HepG2 (cell line): ENCODE results near the gene UST. TPM values are rescaled to one million over a fixed set of nuclear protein-coding genes. Genes with fewer than 3 reads are reported as not detected.

Experiments
- ATAC-seq: fragments of 200-7000 bp; cut with Tn5 transposase; 3 replicates; pipeline ENCODE4 v1.9.1; 2020; ENCODE audit warnings: mild to moderate bottlenecking, moderate library complexity
- BruUV-seq: library from RNA; stranded (reverse); fragments of 400-500 nt; replicated peaks from 2 replicates; lab custom pipeline; 2021; lab: Mats Ljungman, UMichigan
- CTCF ChIA-PET: fragments of 300-600 bp; formaldehyde crosslinking; extraction: SDS; loops from one replicate; lab custom pipeline; 2021; ENCODE audit warnings: low total read pairs, inconsistent platforms, low intra/inter-chr PET ratio; lab: Yijun Ruan, JAX
- POLR2A ChIA-PET: fragments of 350-600 bp; sonication (Branson Sonifier 250); formaldehyde crosslinking; loops from one replicate; lab custom pipeline; 2020; ENCODE audit warnings: antibody characterized with exemption, inconsistent platforms; lab: Yijun Ruan, JAX
- DNase-seq: peaks from one replicate; pipeline ENCODE4 v3.0.0-alpha.2; 2015; ENCODE audit warnings: low spot score
- FAIRE-seq: peaks from 3 replicates; lab custom pipeline; 2011; peaks lifted over from hg19 to GRCh38; lab: Jason Lieb, UNC
- H2AFZ ChIP-seq: one replicate; pipeline ENCODE4 v1.6.1; 2011; ENCODE audit warnings: low read length, inconsistent platforms
- H3K27ac ChIP-seq: fragments of 300-600 bp; 3 replicates; pipeline ENCODE4 v1.8.0; 2011; ENCODE audit warnings: mixed run types, mild to moderate bottlenecking, mixed read lengths, low read length, inconsistent platforms; ENCODE audit not compliant: insufficient read depth; ENCODE audit errors: extremely low read length
- H3K27me3 ChIP-seq, 2 experiments: fragments of 200-600 bp in 1 of 2; 2 replicates in 1 of 2; 3 replicates in 1 of 2; pipeline versions ENCODE4 v1.6.0 to v1.8.0; 2011; ENCODE audit warnings: low read length in 2 of 2, mild to moderate bottlenecking in 2 of 2, moderate library complexity in 2 of 2, inconsistent platforms in 1 of 2; ENCODE audit not compliant: insufficient read depth in 2 of 2, control insufficient read depth in 1 of 2
- H3K36me3 ChIP-seq, 2 experiments: fragments of 200-600 bp in 1 of 2; replicated peaks in 1 of 2; 2 replicates in 1 of 2; 3 replicates in 1 of 2; pipeline versions ENCODE4 v1.5.1 to v1.8.0; 2011; ENCODE audit warnings: low read length in 2 of 2, inconsistent platforms in 1 of 2; ENCODE audit not compliant: insufficient read depth in 2 of 2, control insufficient read depth in 1 of 2
- H3K4me1 ChIP-seq: 2 replicates; pipeline ENCODE4 v1.5.1; 2012; ENCODE audit warnings: low read length, inconsistent platforms; ENCODE audit not compliant: insufficient read depth
- H3K4me2 ChIP-seq: 2 replicates; pipeline ENCODE4 v1.6.0; 2011; ENCODE audit warnings: low read depth, low read length, inconsistent platforms
- H3K4me3 ChIP-seq, 3 experiments: fragments of 200-600 bp in 1 of 3; sonication (generic), shearing (Covaris generic) in 1 of 3; replicated peaks in 1 of 3; 2 replicates each; pipeline ENCODE4 v1.5.1; 2011 to 2016; ENCODE audit warnings: low read length in 3 of 3, inconsistent platforms in 2 of 3, low read depth in 2 of 3, mild to moderate bottlenecking in 2 of 3, control low read depth in 1 of 3, mixed read lengths in 1 of 3; ENCODE audit not compliant: insufficient read depth in 1 of 3
- H3K79me2 ChIP-seq: one replicate; pipeline ENCODE4 v1.6.1; 2011; ENCODE audit warnings: low read length, inconsistent platforms; ENCODE audit not compliant: insufficient read depth
- H3K9ac ChIP-seq: 2 replicates; pipeline ENCODE4 v1.6.0; 2011; ENCODE audit warnings: mild to moderate bottlenecking, low read depth, low read length, inconsistent platforms; ENCODE audit not compliant: insufficient read depth
- H3K9me3 ChIP-seq: 2 replicates; pipeline ENCODE4 v1.5.1; 2012; ENCODE audit warnings: mild to moderate bottlenecking, low read length
- H4K20me1 ChIP-seq: 2 replicates; pipeline ENCODE4 v1.6.0; 2011; ENCODE audit warnings: inconsistent platforms, mild to moderate bottlenecking, low read length, moderate library complexity; ENCODE audit not compliant: insufficient read depth
- BHLHE40 ChIP-seq: IDR thresholded peaks from 2 replicates; pipeline ENCODE4 v1.6.1; 2011; ENCODE audit warnings: low read length, improper control_type of control experiment
- DDIT3 ChIP-seq: sonication (generic); formaldehyde crosslinking; IDR thresholded peaks from 2 replicates; pipeline ENCODE4 v1.4.0; 2020; ENCODE audit warnings: mild to moderate bottlenecking, missing genetic modification reagents
- ISL2 ChIP-seq: sonication (generic); formaldehyde crosslinking; IDR thresholded peaks from 2 replicates; pipeline ENCODE4 v1.5.0; 2020; ENCODE audit warnings: missing genetic modification reagents
- MAF1 ChIP-seq: sonication (generic); formaldehyde crosslinking; IDR thresholded peaks from 2 replicates; pipeline ENCODE4 v1.5.0; 2020; ENCODE audit warnings: missing genetic modification reagents, borderline replicate concordance
- MEIS1 ChIP-seq: sonication (generic); formaldehyde crosslinking; IDR thresholded peaks from 2 replicates; pipeline ENCODE4 v1.9.0; 2021; ENCODE audit warnings: mild to moderate bottlenecking, missing genetic modification reagents, moderate library complexity, borderline replicate concordance
- MTERF4 ChIP-seq: sonication (generic); formaldehyde crosslinking; IDR thresholded peaks from 2 replicates; pipeline ENCODE4 v1.8.0; 2023; ENCODE audit warnings: mild to moderate bottlenecking, missing genetic modification reagents
- NFE2L2 ChIP-seq: fragments of 150-350 bp; IDR thresholded peaks from 2 replicates; pipeline ENCODE4 v1.6.1; 2014; ENCODE audit warnings: low read length
- SOX6 ChIP-seq, 2 experiments: fragments of 450-650 bp in 1 of 2; sonication (generic) in 1 of 2; formaldehyde crosslinking in 1 of 2; IDR thresholded peaks; 2 replicates each; pipeline versions ENCODE4 v1.4.0 to v1.6.1; 2017 to 2020; ENCODE audit warnings: antibody characterized with exemption in 1 of 2, mild to moderate bottlenecking in 1 of 2, missing genetic modification reagents in 1 of 2
- STAT6 ChIP-seq: sonication (generic); formaldehyde crosslinking; IDR thresholded peaks from 2 replicates; pipeline ENCODE4 v1.4.0; 2020; ENCODE audit warnings: missing genetic modification reagents, mild to moderate bottlenecking, borderline replicate concordance
- U2AF1 ChIP-seq: fragments of 200-400 bp; formaldehyde crosslinking; optimal IDR thresholded peaks from 2 replicates; pipeline ENCODE3; 2017; ENCODE audit warnings: mild to moderate bottlenecking, low read depth, low read length
- ZC3H4 ChIP-seq: sonication (generic); formaldehyde crosslinking; IDR thresholded peaks from 2 replicates; pipeline ENCODE4 v1.4.0; 2020; ENCODE audit warnings: missing genetic modification reagents, borderline replicate concordance
- ZHX1 ChIP-seq: sonication (generic); formaldehyde crosslinking; IDR thresholded peaks from 2 replicates; pipeline ENCODE4 v1.8.1; 2022; ENCODE audit warnings: low read depth, mild to moderate bottlenecking, missing genetic modification reagents
- ZNF274 ChIP-seq: sonication (generic); formaldehyde crosslinking; IDR thresholded peaks from 2 replicates; pipeline ENCODE4 v1.5.1; 2020; ENCODE audit warnings: mild to moderate bottlenecking, missing genetic modification reagents
- ZNF562 ChIP-seq: sonication (generic); formaldehyde crosslinking; IDR thresholded peaks from 2 replicates; pipeline ENCODE4 v1.8.0; 2022; ENCODE audit warnings: missing genetic modification reagents, borderline replicate concordance
- ZSCAN30 ChIP-seq: sonication (generic); formaldehyde crosslinking; IDR thresholded peaks from 2 replicates; pipeline ENCODE4 v1.5.0; 2020; ENCODE audit warnings: mild to moderate bottlenecking, missing genetic modification reagents
- WGBS: methylation state at CpG from one replicate; pipeline ENCODE4 v1.1.6; 2017; ENCODE audit warnings: low lambda C conversion rate; 5-methylcytosine and 5-hydroxymethylcytosine counted together
- in situ Hi-C: cut with HindIII; loops from 2 replicates; pipeline ENCODE4 v1.10.0; 2017; ENCODE audit warnings: low pct_unique_long_range_greater_than_20kb; ENCODE audit not compliant: extremely low pct_ligation_motif_present
- intact Hi-C: fragments of 100-400 bp; cut with micrococcal nuclease; formaldehyde crosslinking; loops from one replicate; pipeline ENCODE4 v1.10.0; 2022; ENCODE audit not compliant: unreplicated experiment
- polyA plus RNA-seq, 8 experiments: library from polyadenylated mRNA; depleted of rRNA in 3 of 8; stranded (reverse) in 7 of 8; unstranded in 1 of 8; fragments of >200 nt; fragmentation: Illumina TruSeq in 4 of 8; extraction: Trizol in 4 of 8; gene quantifications; 2 replicates each; pipeline versions ENCODE4 v1.2.1 to v1.2.3, GENCODE V29; 2011 to 2016; ENCODE audit warnings: low read depth in 4 of 8, missing spikeins in 1 of 8, mixed read lengths in 1 of 8; ENCODE audit not compliant: insufficient read depth in 1 of 8
- total RNA-seq, 5 experiments: library from RNA; depleted of rRNA; stranded (reverse); fragments of >200 nt; fragmentation: Illumina TruSeq; extraction: Trizol; gene quantifications; 2 replicates each; pipeline ENCODE4 v1.2.3, GENCODE V29; 2016; ENCODE audit warnings: low read depth in 1 of 5

UST gene
- total and polyA plus RNA-seq, 2 of the 13 experiments (the other 11 are each of a cell fraction or from before 2014, with no cell fraction given) = 0.27 TPM; not detected in 1

- Histone ChIP-seq H2AFZ (no peak overlapping the region), H3K4me3 (no peak overlapping the region), H3K36me3 (no peaks in the 10 kb centered on the region), H3K79me2 (no peaks in the 10 kb centered on the region), H3K9me3 (no peaks in the 10 kb centered on the region), H3K27me3 (peaks cover 0 to 4% of the 10 kb centered on the region in 2 experiments; a peak in 1 of 5 replicates), H4K20me1 (no peaks in the 10 kb centered on the region), H3K4me2 (no peak overlapping the region), H3K9ac (no peak overlapping the region), H3K27ac (no peak overlapping the region), H3K4me1 (no peaks in the 10 kb centered on the region)
- DNase-seq = no peak
- in situ Hi-C loops (no loop called here), intact Hi-C loops (no loop called here)
- ChIA-PET POLR2A (no interaction called here), CTCF (no interaction called here)
- BruUV-seq = no TSS peak
- no peak for ATAC-seq
- FAIRE-seq = no peak
- WGBS = 0% methylated on average over 1 of the region's 1 CpG
- TF ChIP-seq MAF1 (CRISPR knock-in tag) (no peak), STAT6 (no peak), NFE2L2 (no peak), BHLHE40 (no peak), ISL2 (CRISPR knock-in tag) (no peak), ZC3H4 (CRISPR knock-in tag) (no peak), ZSCAN30 (CRISPR knock-in tag) (no peak), ZNF562 (CRISPR knock-in tag) (no peak), ZNF274 (CRISPR knock-in tag) (no peak), U2AF1 (no peak), MTERF4 (CRISPR knock-in tag) (no peak), MEIS1 (CRISPR knock-in tag) (no peak), SOX6 (IDR thresholded peaks at IDR 0.05) (no peak), SOX6 (CRISPR knock-in tag; IDR thresholded peaks at IDR 0.05) (no peak), ZHX1 (CRISPR knock-in tag) (no peak), DDIT3 (no peak)
Measured at GRCh38 chr6:148932208-148932607, 185.4 kb downstream of the UST start.
